Ishikawa (cell line): ENCODE data around the gene CCDC73.

ENCODE experiments used
- CEBPB ChIP-seq: IDR thresholded peaks from 2 replicates; pipeline ENCODE4 v1.6.1; 2012
- CREB1 ChIP-seq: IDR thresholded peaks from 2 replicates; pipeline ENCODE4 v1.6.1; 2012; ENCODE audit warnings: low read depth
- EGR1 ChIP-seq: IDR thresholded peaks from 2 replicates; pipeline ENCODE4 v1.6.1; 2012
- EP300 ChIP-seq: IDR thresholded peaks from 2 replicates; pipeline ENCODE4 v1.6.1; 2012; ENCODE audit warnings: borderline replicate concordance
- FOXM1 ChIP-seq: IDR thresholded peaks from 2 replicates; pipeline ENCODE4 v1.6.1; 2012; ENCODE audit warnings: low read depth, borderline replicate concordance
- NFIC ChIP-seq: IDR thresholded peaks from 2 replicates; pipeline ENCODE4 v1.6.1; 2012
- RAD21 ChIP-seq: IDR thresholded peaks from 2 replicates; pipeline ENCODE4 v1.6.1; 2012; ENCODE audit warnings: low read depth
- TAF1 ChIP-seq: IDR thresholded peaks from 2 replicates; pipeline ENCODE4 v1.6.1; 2012; ENCODE audit warnings: low read depth, mild to moderate bottlenecking
- TCF12 ChIP-seq: IDR thresholded peaks from 2 replicates; pipeline ENCODE4 v1.6.1; 2012; ENCODE audit warnings: low read depth
- TEAD4 ChIP-seq: IDR thresholded peaks from 2 replicates; pipeline ENCODE4 v1.6.1; 2012
- YY1 ChIP-seq: IDR thresholded peaks from 2 replicates; pipeline ENCODE4 v1.6.1; 2012; ENCODE audit warnings: low read depth
- ZBTB7A ChIP-seq: IDR thresholded peaks from 2 replicates; pipeline ENCODE4 v1.6.1; 2012; ENCODE audit warnings: low read depth
- TF ChIP-seq, protein P1 (sequence below): IDR thresholded peaks from 2 replicates; pipeline ENCODE4 v1.6.1; 2012; ENCODE audit warnings: low read depth, mild to moderate bottlenecking
- TF ChIP-seq, protein P2 (sequence below): IDR thresholded peaks from 2 replicates; pipeline ENCODE4 v1.6.1; 2012

DNA sequence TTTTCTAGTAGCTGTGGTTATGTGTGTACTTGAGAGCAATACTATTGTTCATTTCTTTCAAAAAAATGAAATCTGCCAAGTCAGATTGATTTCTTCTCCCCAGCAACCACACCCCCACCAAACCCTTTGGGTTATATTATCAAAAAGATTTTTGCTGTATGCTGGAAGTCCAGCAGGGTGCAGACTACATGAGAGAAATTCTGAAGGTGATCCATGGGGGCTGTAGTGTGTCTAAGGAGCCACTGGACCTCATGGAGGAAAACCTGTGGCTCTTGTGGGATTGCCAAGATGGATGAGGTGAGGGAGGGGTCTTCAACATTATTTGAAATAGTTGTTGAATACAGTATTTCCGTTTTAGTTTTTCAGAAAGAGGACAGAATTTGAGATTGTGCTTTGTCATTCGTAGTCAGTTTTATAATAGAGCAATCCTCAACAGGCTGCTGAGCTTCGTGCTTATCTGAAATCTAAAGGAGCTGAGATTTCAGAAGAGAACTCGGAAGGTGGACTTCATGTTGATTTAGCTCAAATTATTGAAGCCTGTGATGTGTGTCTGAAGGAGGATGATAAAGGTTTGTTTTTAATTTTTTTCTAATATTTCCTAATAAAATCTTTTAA lies 207.8 kb downstream of the CCDC73 start:
- no peak for TF ChIP-seq YY1
- no peak for TF ChIP-seq TAF1
- no peak for TF ChIP-seq CEBPB
- TF ChIP-seq, protein P1, sequence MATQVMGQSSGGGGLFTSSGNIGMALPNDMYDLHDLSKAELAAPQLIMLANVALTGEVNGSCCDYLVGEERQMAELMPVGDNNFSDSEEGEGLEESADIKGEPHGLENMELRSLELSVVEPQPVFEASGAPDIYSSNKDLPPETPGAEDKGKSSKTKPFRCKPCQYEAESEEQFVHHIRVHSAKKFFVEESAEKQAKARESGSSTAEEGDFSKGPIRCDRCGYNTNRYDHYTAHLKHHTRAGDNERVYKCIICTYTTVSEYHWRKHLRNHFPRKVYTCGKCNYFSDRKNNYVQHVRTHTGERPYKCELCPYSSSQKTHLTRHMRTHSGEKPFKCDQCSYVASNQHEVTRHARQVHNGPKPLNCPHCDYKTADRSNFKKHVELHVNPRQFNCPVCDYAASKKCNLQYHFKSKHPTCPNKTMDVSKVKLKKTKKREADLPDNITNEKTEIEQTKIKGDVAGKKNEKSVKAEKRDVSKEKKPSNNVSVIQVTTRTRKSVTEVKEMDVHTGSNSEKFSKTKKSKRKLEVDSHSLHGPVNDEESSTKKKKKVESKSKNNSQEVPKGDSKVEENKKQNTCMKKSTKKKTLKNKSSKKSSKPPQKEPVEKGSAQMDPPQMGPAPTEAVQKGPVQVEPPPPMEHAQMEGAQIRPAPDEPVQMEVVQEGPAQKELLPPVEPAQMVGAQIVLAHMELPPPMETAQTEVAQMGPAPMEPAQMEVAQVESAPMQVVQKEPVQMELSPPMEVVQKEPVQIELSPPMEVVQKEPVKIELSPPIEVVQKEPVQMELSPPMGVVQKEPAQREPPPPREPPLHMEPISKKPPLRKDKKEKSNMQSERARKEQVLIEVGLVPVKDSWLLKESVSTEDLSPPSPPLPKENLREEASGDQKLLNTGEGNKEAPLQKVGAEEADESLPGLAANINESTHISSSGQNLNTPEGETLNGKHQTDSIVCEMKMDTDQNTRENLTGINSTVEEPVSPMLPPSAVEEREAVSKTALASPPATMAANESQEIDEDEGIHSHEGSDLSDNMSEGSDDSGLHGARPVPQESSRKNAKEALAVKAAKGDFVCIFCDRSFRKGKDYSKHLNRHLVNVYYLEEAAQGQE = no peak
- TF ChIP-seq EP300 = no peak
- TF ChIP-seq RAD21 = no peak
- TF ChIP-seq, protein P2, sequence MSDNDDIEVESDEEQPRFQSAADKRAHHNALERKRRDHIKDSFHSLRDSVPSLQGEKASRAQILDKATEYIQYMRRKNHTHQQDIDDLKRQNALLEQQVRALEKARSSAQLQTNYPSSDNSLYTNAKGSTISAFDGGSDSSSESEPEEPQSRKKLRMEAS = no peak
- TF ChIP-seq CREB1 = no peak
- TF ChIP-seq ZBTB7A = no peak
- no peak for TF ChIP-seq FOXM1
- no peak for TF ChIP-seq TCF12
- TF ChIP-seq NFIC = no peak
- TF ChIP-seq EGR1 = no peak
- TF ChIP-seq TEAD4 = no peak
